ENCODE results near the gene TMOD3.

The TMOD3 gene

DNA sequence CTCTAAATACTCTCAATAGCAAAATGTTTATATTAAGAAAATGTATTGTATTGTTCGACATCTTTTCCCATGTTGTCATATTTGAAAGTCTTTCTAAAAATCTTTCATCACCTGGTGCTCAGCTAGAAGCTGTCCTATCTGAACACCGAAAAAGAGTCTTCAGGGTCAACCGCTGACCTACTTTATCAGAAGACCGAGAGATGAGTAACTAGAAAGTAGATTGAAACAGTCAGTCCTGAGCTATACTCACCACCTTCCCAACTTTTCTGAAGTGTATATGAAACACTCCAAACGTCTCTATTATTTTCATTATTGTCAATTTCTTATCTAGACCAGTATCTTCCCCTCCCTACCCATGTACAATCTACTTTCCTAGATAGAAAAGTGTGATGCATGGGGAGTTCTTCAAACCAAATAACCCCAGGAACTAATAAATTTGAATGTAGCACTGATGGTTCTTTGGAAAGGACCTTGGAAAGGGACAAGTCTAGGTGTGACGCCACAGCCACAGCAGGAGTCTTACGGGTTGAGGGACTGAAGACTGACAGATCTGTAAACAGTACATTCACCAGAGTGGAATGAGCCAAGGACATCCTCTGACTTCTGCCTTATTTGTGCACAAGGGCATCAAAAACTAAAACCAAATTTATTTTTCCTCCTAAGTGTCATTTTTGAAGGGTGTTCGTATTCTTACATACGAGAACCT is 58.6 kb downstream of the TMOD3 start:
- H3K27me3 ChIP-seq (ENCODE audit: insufficient read depth, low read depth), result no peaks in the 10 kb centered on the region
- H3K9ac ChIP-seq, result no peak overlapping the region
- H3K4me2 ChIP-seq, result no peak overlapping the region
- H2AFZ ChIP-seq (ENCODE audit: low read depth), result no peak overlapping the region
- H4K20me1 ChIP-seq (ENCODE audit: insufficient read depth), result no peaks in the 10 kb centered on the region
- TF ChIP-seq, protein P1, sequence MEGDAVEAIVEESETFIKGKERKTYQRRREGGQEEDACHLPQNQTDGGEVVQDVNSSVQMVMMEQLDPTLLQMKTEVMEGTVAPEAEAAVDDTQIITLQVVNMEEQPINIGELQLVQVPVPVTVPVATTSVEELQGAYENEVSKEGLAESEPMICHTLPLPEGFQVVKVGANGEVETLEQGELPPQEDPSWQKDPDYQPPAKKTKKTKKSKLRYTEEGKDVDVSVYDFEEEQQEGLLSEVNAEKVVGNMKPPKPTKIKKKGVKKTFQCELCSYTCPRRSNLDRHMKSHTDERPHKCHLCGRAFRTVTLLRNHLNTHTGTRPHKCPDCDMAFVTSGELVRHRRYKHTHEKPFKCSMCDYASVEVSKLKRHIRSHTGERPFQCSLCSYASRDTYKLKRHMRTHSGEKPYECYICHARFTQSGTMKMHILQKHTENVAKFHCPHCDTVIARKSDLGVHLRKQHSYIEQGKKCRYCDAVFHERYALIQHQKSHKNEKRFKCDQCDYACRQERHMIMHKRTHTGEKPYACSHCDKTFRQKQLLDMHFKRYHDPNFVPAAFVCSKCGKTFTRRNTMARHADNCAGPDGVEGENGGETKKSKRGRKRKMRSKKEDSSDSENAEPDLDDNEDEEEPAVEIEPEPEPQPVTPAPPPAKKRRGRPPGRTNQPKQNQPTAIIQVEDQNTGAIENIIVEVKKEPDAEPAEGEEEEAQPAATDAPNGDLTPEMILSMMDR (conservative IDR thresholded peaks at IDR 0.05; ENCODE audit: low read depth, low read length), result no peak
- no peak overlapping the region for H3K27ac ChIP-seq
- H3K4me3 ChIP-seq (IDR thresholded peaks at IDR 0.05; ENCODE audit: insufficient read depth, low read depth, low read length), result no peak overlapping the region
- H3K4me1 ChIP-seq (ENCODE audit: low read depth, poor library complexity, severe bottlenecking), result no peaks in the 10 kb centered on the region
- no peaks in the 10 kb centered on the region for H3K79me2 ChIP-seq (ENCODE audit: insufficient read depth, low read depth)
- H3K36me3 ChIP-seq (ENCODE audit: insufficient read depth), result no peaks in the 10 kb centered on the region

- H3K79me2 ChIP-seq (ENCODE audit: insufficient read depth, low read depth), result no peaks in the 10 kb centered on the region
- no peak overlapping the region for H3K9ac ChIP-seq
- H4K20me1 ChIP-seq (ENCODE audit: insufficient read depth), result no peaks in the 10 kb centered on the region
- no peaks in the 10 kb centered on the region for H3K27me3 ChIP-seq (ENCODE audit: insufficient read depth, low read depth)
- no peak overlapping the region for H3K4me3 ChIP-seq (IDR thresholded peaks at IDR 0.05; ENCODE audit: insufficient read depth, low read depth, low read length)
- H2AFZ ChIP-seq (ENCODE audit: low read depth), result no peak overlapping the region
- TF ChIP-seq, protein P1 (conservative IDR thresholded peaks at IDR 0.05; ENCODE audit: low read depth, low read length), result peak; percentile 80
- no peak overlapping the region for H3K27ac ChIP-seq
- H3K4me2 ChIP-seq, result no peak overlapping the region
- no peaks in the 10 kb centered on the region for H3K36me3 ChIP-seq (ENCODE audit: insufficient read depth)
- no peaks in the 10 kb centered on the region for H3K4me1 ChIP-seq (ENCODE audit: low read depth, poor library complexity, severe bottlenecking)
Measured at GRCh38 chr15:51888593-51889195, 59.2 kb downstream of the TMOD3 start.

GRCh38 chr15:51889486-51889885 is 60.0 kb downstream of the TMOD3 start:
- TF ChIP-seq, protein P1 (conservative IDR thresholded peaks at IDR 0.05; ENCODE audit: low read depth, low read length), result no peak
- Histone ChIP-seq H3K9ac (no peak overlapping the region), H3K27ac (no peak overlapping the region)

DNA sequence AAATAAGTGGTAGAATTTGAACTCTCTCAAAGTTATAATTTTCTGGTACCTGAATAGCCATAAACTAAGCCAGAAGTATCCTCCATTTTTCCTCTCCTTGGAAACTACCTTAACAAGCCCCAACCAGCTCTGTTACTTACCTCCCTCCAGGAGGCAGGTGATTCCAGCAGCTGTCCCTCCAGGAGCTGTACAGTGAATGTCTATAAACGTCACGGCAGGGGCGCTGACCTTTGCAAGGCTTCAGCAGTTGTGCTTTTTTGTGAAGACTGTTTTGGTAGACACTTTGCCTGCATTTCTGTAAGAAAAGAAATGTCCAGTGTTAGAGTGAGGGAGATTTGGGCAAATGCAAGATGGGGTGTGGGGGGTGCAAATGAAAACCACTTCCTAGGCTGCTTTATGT is 75.0 kb downstream of the TMOD3 start:
- H3K27me3 ChIP-seq (ENCODE audit: insufficient read depth, low read depth), result no peaks in the 10 kb centered on the region
- peaks cover 15% of the 10 kb centered on the region for H3K4me1 ChIP-seq (ENCODE audit: low read depth, poor library complexity, severe bottlenecking)
- no peaks in the 10 kb centered on the region for H4K20me1 ChIP-seq (ENCODE audit: insufficient read depth)
- no peaks in the 10 kb centered on the region for H3K36me3 ChIP-seq (ENCODE audit: insufficient read depth)
- no peak overlapping the region for H3K27ac ChIP-seq
- H3K79me2 ChIP-seq (ENCODE audit: insufficient read depth, low read depth), result no peaks in the 10 kb centered on the region
- no peak overlapping the region for H2AFZ ChIP-seq (ENCODE audit: low read depth)
- no peak overlapping the region for H3K4me3 ChIP-seq (IDR thresholded peaks at IDR 0.05; ENCODE audit: insufficient read depth, low read depth, low read length)
- H3K4me2 ChIP-seq, result no peak overlapping the region
- no peak overlapping the region for H3K9ac ChIP-seq
- TF ChIP-seq, protein P1 (conservative IDR thresholded peaks at IDR 0.05; ENCODE audit: low read depth, low read length), result no peak

More at GRCh38 chr15:51889486-51889885, 60.0 kb downstream of the TMOD3 start:
- H2AFZ ChIP-seq (ENCODE audit: low read depth), result no peak overlapping the region
- no peaks in the 10 kb centered on the region; the same call in 1 of the 2 replicates for H3K36me3 ChIP-seq (ENCODE audit: insufficient read depth)
- no peaks in the 10 kb centered on the region for H4K20me1 ChIP-seq (ENCODE audit: insufficient read depth)
- no peaks in the 10 kb centered on the region for H3K79me2 ChIP-seq (ENCODE audit: insufficient read depth, low read depth)
- no peaks in the 10 kb centered on the region for H3K4me1 ChIP-seq (ENCODE audit: low read depth, poor library complexity, severe bottlenecking)
- H3K4me2 ChIP-seq, result no peak overlapping the region
- no peak overlapping the region for H3K4me3 ChIP-seq (IDR thresholded peaks at IDR 0.05; ENCODE audit: insufficient read depth, low read depth, low read length)
- no peaks in the 10 kb centered on the region for H3K27me3 ChIP-seq (ENCODE audit: insufficient read depth, low read depth)

Measured in KMS-11 (cell line).